Motor neuron (in vitro differentiated cells): ENCODE results near the gene SV2C. TPM values are rescaled to one million over a fixed set of nuclear protein-coding genes. Genes with fewer than 3 reads are reported as not detected.

ENCODE experiments used
- ATAC-seq, 8 experiments: fragments of 200-7000 bp; cut with Tn5 transposase; replicated peaks in 6 of 8; 2 replicates each; pipeline ENCODE4 v1.8.0; 2021; ENCODE audit warnings: mild to moderate bottlenecking in 8 of 8, moderate library complexity in 8 of 8
- H3K27ac ChIP-seq, 2 donors: fragments of 250-450 bp; sonication (Bioruptor Pico); 2 replicates each; pipeline ENCODE4 v1.9.0; 2021; ENCODE audit warnings: antibody characterized with exemption in 2 of 2, mild to moderate bottlenecking in 2 of 2, moderate library complexity in 1 of 2
- H3K4me1 ChIP-seq, 2 donors: fragments of 250-450 bp; sonication (Bioruptor Pico); replicated peaks in 1 of 2; 2 replicates each; pipeline ENCODE4 v1.6.1; 2021; ENCODE audit warnings: antibody characterized with exemption in 2 of 2, mild to moderate bottlenecking in 2 of 2, moderate library complexity in 1 of 2
- H3K4me3 ChIP-seq, 5 donors: fragments of 250-450 bp; sonication (Bioruptor Pico); 2 replicates each; pipeline ENCODE4 v1.9.0; 2021; ENCODE audit warnings: antibody characterized with exemption in 5 of 5, mild to moderate bottlenecking in 5 of 5, moderate library complexity in 4 of 5
- WGBS, 10 experiments: fragments of 450-650 bp; shearing (Covaris generic); methylation state at CpG; one replicate each; pipeline ENCODE4 v1.0.0; 2022; 5-methylcytosine and 5-hydroxymethylcytosine counted together
- in situ Hi-C, 9 experiments: fragments of 400-800 bp; cut with MboI; loops; one replicate each; pipeline ENCODE4 v1.15.0; 2021; ENCODE audit warnings: low sequenced_read_pairs in 9 of 9, low pct_unique_long_range_greater_than_20kb in 2 of 9; ENCODE audit not compliant: unreplicated experiment in 9 of 9
- total RNA-seq, 8 experiments: library from RNA; unstranded; fragments of 300-600 nt; gene quantifications; 2 replicates each; pipeline versions ENCODE4 v1.2.3 to v1.2.4, GENCODE V29; 2022

The SV2C gene
- total RNA-seq, 8 experiments from 2014 or later: 0.20 to 21.8 (median 11.5) TPM

GRCh38 chr5:76391014-76391413 lies 307.8 kb downstream of the SV2C start:
- WGBS, 10 experiments: 80 to 100% (median 94%) methylated on average over 1 to 9 of the region's 9 CpGs; no CpG with 5 or more reads in 1 of the 10 experiments
- Histone ChIP-seq H3K4me1 (peaks cover 0 to 15% of the 10 kb centered on the region in 2 donors), H3K4me3 (no peak overlapping the region), H3K27ac (no peak overlapping the region)
- no peak for ATAC-seq
- in situ Hi-C loops: no loop called here

GRCh38 chr5:76393035-76393680 lies 310.0 kb downstream of the SV2C start:
- ATAC-seq: no peak
- in situ Hi-C loops: no loop called here
- 20 to 100% (median 80%) methylated on average over 2 to 5 of the region's 5 CpGs for WGBS, 10 experiments

GRCh38 chr5:76397200-76397599 lies 314.0 kb downstream of the SV2C start:
- no peak overlapping the region for H3K27ac ChIP-seq
- peaks cover 5 to 6% of the 10 kb centered on the region in 2 donors for H3K4me1 ChIP-seq
- in situ Hi-C loops: no loop called here
- ATAC-seq: no peak
- 21 to 100% (median 96%) methylated on average over 1 to 2 of the region's 2 CpGs; no CpG with 5 or more reads in 2 of the 10 experiments for WGBS, 10 experiments
- no peak overlapping the region for H3K4me3 ChIP-seq

More at GRCh38 chr5:76393035-76393680, 310.0 kb downstream of the SV2C start:
- Histone ChIP-seq H3K4me1 (peaks cover 0 to 15% of the 10 kb centered on the region in 2 donors), H3K27ac (no peak overlapping the region), H3K4me3 (no peak overlapping the region)

GRCh38 chr5:76399268-76399667 lies 316.1 kb downstream of the SV2C start:
- WGBS, 10 experiments: 40 to 100% (median 90%) methylated on average over 1 to 2 of the region's 2 CpGs; no CpG with 5 or more reads in 2 of the 10 experiments
- in situ Hi-C loops: no loop called here
- no peak for ATAC-seq

GRCh38 chr5:76400466-76400865 lies 317.3 kb downstream of the SV2C start:
- WGBS, 10 experiments: 0 to 88% (median 76%) methylated on average over 2 to 5 of the region's 5 CpGs
- Histone ChIP-seq H3K4me3 (no peak overlapping the region), H3K27ac (no peak overlapping the region), H3K4me1 (peaks cover 10 to 17% of the 10 kb centered on the region in 2 donors)
- in situ Hi-C loops: loop anchor here in 2 of 9 experiments (10.0 kb wide), 1 partner anchor 144 kb away; no protein-coding TSS in a partner anchor
- ATAC-seq: no peak

More at GRCh38 chr5:76399268-76399667, 316.1 kb downstream of the SV2C start:
- Histone ChIP-seq H3K4me1 (peaks cover 9 to 10% of the 10 kb centered on the region in 2 donors), H3K4me3 (no peak overlapping the region), H3K27ac (no peak overlapping the region)

- Histone ChIP-seq H3K4me1 (peaks cover 10 to 25% of the 10 kb centered on the region in 2 donors), H3K27ac (peak overlapping the region; percentile 3 to 46), H3K4me3 (peak overlapping the region in 4 of 5 donors; percentile 62 to 79 (median 66))
- WGBS, 10 experiments: 0 to 100% (median 78%) methylated on average over 1 to 9 of the region's 11 CpGs; no CpG with 5 or more reads in 1 of the 10 experiments
- in situ Hi-C loops: loop anchor here in 2 of 9 experiments (10.0 kb wide), 1 partner anchor 143 kb away; no protein-coding TSS in a partner anchor
- ATAC-seq: peak in 2 of 8 experiments; percentile 12 to 34
Observed at GRCh38 chr5:76401801-76402250, 318.6 kb downstream of the SV2C start.

GRCh38 chr5:76402251-76402885 lies 319.2 kb downstream of the SV2C start:
- 0 to 49% (median 1%) methylated on average over 1 to 16 of the region's 25 CpGs for WGBS, 10 experiments
- Histone ChIP-seq H3K4me3 (peak overlapping the region; percentile 51 to 79 (median 65)), H3K27ac (peak overlapping the region; percentile 3 to 46), H3K4me1 (peaks cover 10 to 25% of the 10 kb centered on the region in 2 donors)
- in situ Hi-C loops: loop anchor here in 2 of 9 experiments (10.0 kb wide), 1 partner anchor 142 kb away; no protein-coding TSS in a partner anchor
- peak; percentile 7 to 40 (median 30) for ATAC-seq

GRCh38 chr5:76402886-76403765 lies 319.9 kb downstream of the SV2C start, which contains the start of gene IQGAP2:
Gene IQGAP2 (plus strand): TSS chr5:76403285. CDS start chr5:76403546, 261 bp downstream.
- 0 to 3% (median 0%) methylated on average over 1 to 12 of the region's 92 CpGs; no CpG with 5 or more reads in 2 of the 10 experiments for WGBS, 10 experiments
- Histone ChIP-seq H3K4me1 (peaks cover 10 to 25% of the 10 kb centered on the region in 2 donors), H3K27ac (peak within 1 kb of the TSS; percentile 3 to 76), H3K4me3 (peak within 1 kb of the TSS; percentile 51 to 79 (median 65))
- peak; percentile 79 to 92 (median 90) for ATAC-seq
- in situ Hi-C loops: loop anchor here in 2 of 9 experiments (10.0 kb wide), 1 partner anchor 142 kb away; no protein-coding TSS in a partner anchor
